H1 (cell line): Measurements from ENCODE around the gene GLIS2. TPM values are rescaled to one million over a fixed set of nuclear protein-coding genes. Genes with fewer than 3 reads are reported as not detected.

Experiments used
- CTCF ChIA-PET: fragments of 300-600 bp; sonication (Branson Sonifier 250); formaldehyde crosslinking; loops from one replicate; lab custom pipeline; 2021; ENCODE audit not compliant: partially characterized antibody; lab: Charles Lee
- POLR2A ChIA-PET: fragments of 300-600 bp; sonication (Branson Sonifier 250); formaldehyde crosslinking; loops from one replicate; lab custom pipeline; 2021; ENCODE audit warnings: inconsistent platforms; ENCODE audit not compliant: partially characterized antibody; lab: Charles Lee
- DNase-seq, 2 experiments: peaks; one replicate each; pipeline versions ENCODE4 v3.0.0 to v3.0.0-alpha.2; 2010 to 2022; ENCODE audit warnings: low spot score in 2 of 2, low read depth in 1 of 2, mixed read lengths in 1 of 2
- FAIRE-seq: peaks from 2 replicates; lab custom pipeline; 2011; peaks lifted over from hg19 to GRCh38; lab: Jason Lieb, UNC
- H2AFZ ChIP-seq: 2 replicates; pipeline ENCODE4 v1.8.1; 2012; ENCODE audit warnings: low read length, inconsistent platforms
- H2AK5ac ChIP-seq: 2 replicates; pipeline ENCODE4 v1.6.1; 2013; ENCODE audit warnings: low read depth, low read length
- H2BK120ac ChIP-seq: replicated peaks from 2 replicates; pipeline ENCODE3; 2013; ENCODE audit warnings: low read depth, low read length, inconsistent platforms
- H2BK12ac ChIP-seq: 2 replicates; pipeline ENCODE4 v1.6.1; 2013; ENCODE audit warnings: low read depth, low read length
- H2BK15ac ChIP-seq: 2 replicates; pipeline ENCODE4 v1.6.1; 2013; ENCODE audit warnings: low read length
- H2BK20ac ChIP-seq: 2 replicates; pipeline ENCODE4 v1.6.1; 2013; ENCODE audit warnings: low read length
- H2BK5ac ChIP-seq: 2 replicates; pipeline ENCODE4 v1.6.1; 2013; ENCODE audit warnings: low read depth, low read length
- H3K14ac ChIP-seq: 2 replicates; pipeline ENCODE4 v1.6.1; 2013; ENCODE audit warnings: inconsistent platforms; ENCODE audit not compliant: insufficient read length
- H3K18ac ChIP-seq: 2 replicates; pipeline ENCODE4 v1.6.1; 2013; ENCODE audit warnings: low read length; ENCODE audit errors: extremely low read depth
- H3K23ac ChIP-seq: 2 replicates; pipeline ENCODE4 v1.6.1; 2013; ENCODE audit warnings: inconsistent platforms; ENCODE audit not compliant: insufficient read length
- H3K23me2 ChIP-seq: 2 replicates; pipeline ENCODE4 v1.6.1; 2013; ENCODE audit warnings: low read depth, low read length
- H3K27ac ChIP-seq: 2 replicates; pipeline ENCODE4 v1.6.1; 2011; ENCODE audit warnings: low read depth, low read length, inconsistent platforms
- H3K27me3 ChIP-seq, 4 experiments: replicated peaks in 1 of 4; 1 replicate in 1 of 4; 2 replicates in 3 of 4; pipeline versions ENCODE4 v1.6.1 to v1.8.1; 2011 to 2013; ENCODE audit warnings: low read length in 3 of 4, mild to moderate bottlenecking in 3 of 4, inconsistent platforms in 2 of 4, mixed read lengths in 2 of 4, moderate library complexity in 1 of 4; ENCODE audit not compliant: control insufficient read depth in 3 of 4, insufficient read depth in 3 of 4; ENCODE audit errors: extremely low read depth in 1 of 4
- H3K36me3 ChIP-seq, 4 experiments: 2 replicates each; pipeline versions ENCODE4 v1.6.1 to v1.8.1; 2011 to 2013; ENCODE audit warnings: mild to moderate bottlenecking in 4 of 4, low read length in 3 of 4, moderate library complexity in 2 of 4, control low read depth in 1 of 4, inconsistent platforms in 1 of 4; ENCODE audit not compliant: insufficient read depth in 4 of 4, control insufficient read depth in 2 of 4
- H3K4ac ChIP-seq: replicated peaks from 2 replicates; pipeline ENCODE3; 2013; ENCODE audit warnings: low read length, low read depth, mixed read lengths, inconsistent platforms; ENCODE audit not compliant: insufficient read length
- H3K4me1 ChIP-seq, 4 experiments: replicated peaks in 1 of 4; 1 replicate in 1 of 4; 2 replicates in 3 of 4; pipeline versions ENCODE4 v1.6.1 to v1.8.1; 2011 to 2013; ENCODE audit warnings: low read length in 3 of 4, inconsistent platforms in 2 of 4, mixed read lengths in 1 of 4; ENCODE audit not compliant: insufficient read depth in 4 of 4, control insufficient read depth in 3 of 4
- H3K4me2 ChIP-seq, 2 experiments: 2 replicates each; pipeline versions ENCODE4 v1.6.1 to v1.8.1; 2011 to 2013; ENCODE audit warnings: low read depth in 2 of 2, low read length in 2 of 2, control low read depth in 1 of 2, inconsistent platforms in 1 of 2, mild to moderate bottlenecking in 1 of 2; ENCODE audit not compliant: insufficient read depth in 1 of 2
- H3K4me3 ChIP-seq, 4 experiments: fragments of 200-600, 300-600 bp in 1 of 4; sonication (generic), shearing (Covaris generic), sonication (Bioruptor Twin) in 1 of 4; 2 replicates each; pipeline versions ENCODE4 v1.5.1 to v1.8.1; 2011 to 2016; ENCODE audit warnings: low read length in 4 of 4, low read depth in 3 of 4, control low read depth in 2 of 4, inconsistent platforms in 2 of 4, mild to moderate bottlenecking in 2 of 4, mixed read lengths in 1 of 4, moderate library complexity in 1 of 4; ENCODE audit not compliant: insufficient read depth in 2 of 4; ENCODE audit errors: extremely low read depth in 1 of 4
- H3K56ac ChIP-seq: replicated peaks from 2 replicates; pipeline ENCODE3; 2013; ENCODE audit warnings: low read depth, mild to moderate bottlenecking, mixed read lengths, low read length, inconsistent platforms; ENCODE audit not compliant: insufficient read length
- H3K79me1 ChIP-seq: 2 replicates; pipeline ENCODE4 v1.6.1; 2013; ENCODE audit warnings: low read depth, low read length, control low read depth
- H3K79me2 ChIP-seq, 2 experiments: 2 replicates each; pipeline versions ENCODE4 v1.6.1 to v1.8.1; 2012 to 2013; ENCODE audit warnings: low read length in 2 of 2, mild to moderate bottlenecking in 2 of 2, inconsistent platforms in 1 of 2; ENCODE audit not compliant: insufficient read depth in 2 of 2, control insufficient read depth in 1 of 2
- H3K9ac ChIP-seq, 4 experiments: replicated peaks in 1 of 4; 1 replicate in 1 of 4; 2 replicates in 3 of 4; pipeline versions ENCODE4 v1.6.1 to v1.8.1; 2011 to 2013; ENCODE audit warnings: low read depth in 3 of 4, low read length in 3 of 4, control low read depth in 2 of 4, mild to moderate bottlenecking in 2 of 4, moderate library complexity in 2 of 4, inconsistent platforms in 1 of 4; ENCODE audit errors: extremely low read depth in 1 of 4
- H3K9me3 ChIP-seq, 2 experiments: 2 replicates each; pipeline versions ENCODE4 v1.6.1 to v1.8.1; 2012 to 2013; ENCODE audit warnings: mild to moderate bottlenecking in 2 of 2, moderate library complexity in 2 of 2, control low read depth in 1 of 2, inconsistent platforms in 1 of 2, low read depth in 1 of 2, low read length in 1 of 2, mixed read lengths in 1 of 2; ENCODE audit not compliant: insufficient read depth in 2 of 2
- H4K20me1 ChIP-seq, 2 experiments: replicated peaks in 1 of 2; 2 replicates each; pipeline versions ENCODE3 to v1.8.1; 2011 to 2013; ENCODE audit warnings: inconsistent platforms in 2 of 2, low read length in 2 of 2, mild to moderate bottlenecking in 1 of 2; ENCODE audit not compliant: insufficient read depth in 2 of 2, control insufficient read depth in 1 of 2
- H4K5ac ChIP-seq: 2 replicates; pipeline ENCODE4 v1.6.1; 2013; ENCODE audit warnings: low read length, low read depth, mixed read lengths, inconsistent platforms; ENCODE audit not compliant: insufficient read length
- H4K8ac ChIP-seq: 2 replicates; pipeline ENCODE4 v1.8.0; 2013; ENCODE audit warnings: mild to moderate bottlenecking, moderate library complexity, low read length, inconsistent platforms; ENCODE audit not compliant: insufficient read depth; ENCODE audit errors: extremely low read depth
- H4K91ac ChIP-seq: replicated peaks from 2 replicates; pipeline ENCODE3; 2013; ENCODE audit warnings: low read length, mixed read lengths, inconsistent platforms; ENCODE audit not compliant: insufficient read length
- ASH2L ChIP-seq: fragments of 200-600, 300-600 bp; sonication (generic); IDR thresholded peaks from one replicate; pipeline ENCODE4 v1.7.1; 2017; ENCODE audit warnings: low read length
- ATF3 ChIP-seq: IDR thresholded peaks from 2 replicates; pipeline ENCODE4 v1.6.1; 2011; ENCODE audit warnings: low read depth, mild to moderate bottlenecking, low read length; ENCODE audit not compliant: insufficient read depth
- BACH1 ChIP-seq: IDR thresholded peaks from 2 replicates; pipeline ENCODE4 v1.6.1; 2012; ENCODE audit warnings: low read length, improper control_type of control experiment
- CBX5 ChIP-seq: fragments of 300-800, 300-1000 bp; sonication (generic); IDR thresholded peaks from 2 replicates; pipeline ENCODE4 v1.7.1; 2016; ENCODE audit warnings: antibody characterized with exemption, low read length, low read depth
- EGR1 ChIP-seq: IDR thresholded peaks from 2 replicates; pipeline ENCODE4 v1.6.1; 2011; ENCODE audit warnings: low read depth, low read length, borderline replicate concordance
- EP300 ChIP-seq, 2 experiments: IDR thresholded peaks; 1 replicate in 1 of 2; 2 replicates in 1 of 2; pipeline ENCODE4 v1.6.1; 2011 to 2012; ENCODE audit warnings: low read depth in 2 of 2, low read length in 2 of 2, mild to moderate bottlenecking in 2 of 2, borderline replicate concordance in 1 of 2, inconsistent platforms in 1 of 2, moderate library complexity in 1 of 2
- GTF2F1 ChIP-seq: IDR thresholded peaks from 2 replicates; pipeline ENCODE4 v1.6.1; 2012; ENCODE audit warnings: low read depth, low read length, improper control_type of control experiment, borderline replicate concordance
- JUN ChIP-seq: IDR thresholded peaks from 2 replicates; pipeline ENCODE4 v1.6.1; 2011; ENCODE audit warnings: low read depth, mild to moderate bottlenecking, improper control_type of control experiment, low read length
- JUND ChIP-seq: IDR thresholded peaks from 2 replicates; pipeline ENCODE4 v1.6.1; 2011; ENCODE audit warnings: mild to moderate bottlenecking, improper control_type of control experiment, low read length
- KDM5A ChIP-seq: fragments of 200-600 bp; IDR thresholded peaks from 2 replicates; pipeline ENCODE4 v1.7.1; 2012; ENCODE audit warnings: mild to moderate bottlenecking, low read length, inconsistent platforms, mixed read lengths
- NRF1 ChIP-seq: IDR thresholded peaks from 2 replicates; pipeline ENCODE4 v1.6.1; 2011; ENCODE audit warnings: mild to moderate bottlenecking, low read depth, low read length, improper control_type of control experiment
- RBBP5 ChIP-seq: IDR thresholded peaks from 2 replicates; pipeline ENCODE4 v1.7.1; 2012; ENCODE audit warnings: low read depth, mild to moderate bottlenecking, inconsistent platforms, low read length, moderate library complexity, borderline replicate concordance
- WGBS, 2 experiments: shearing (Covaris generic) in 1 of 2; methylation state at CpG; one replicate each; pipeline versions ENCODE4 v1.1.6 to v1.1.7; 2013 to 2015; ENCODE audit warnings: low lambda C conversion rate in 2 of 2, mixed read lengths in 2 of 2, inconsistent platforms in 1 of 2, low coverage in 1 of 2, missing lambda C conversion rate in 1 of 2; ENCODE audit not compliant: insufficient replicate concordance in 2 of 2, insufficient coverage in 1 of 2, insufficient read length in 1 of 2; ENCODE audit errors: extremely low coverage in 1 of 2, missing lambda C conversion rate in 1 of 2; 5-methylcytosine and 5-hydroxymethylcytosine counted together
- polyA plus RNA-seq, 7 experiments: library from polyadenylated mRNA; depleted of rRNA in 3 of 7; stranded (reverse) in 5 of 7; unstranded in 2 of 7; fragments of >200 nt in 5 of 7; fragments of 200-250 nt in 2 of 7; gene quantifications; 1 replicate in 5 of 7; 2 replicates in 1 of 7; 4 replicates in 1 of 7; pipeline versions ENCODE4 v1.2.1 to v1.2.3, GENCODE V29; 2011 to 2013; ENCODE audit warnings: missing spikeins in 2 of 7, mixed read lengths in 2 of 7
- total RNA-seq: library from RNA; stranded (reverse); fragmentation: NEBNext Ultra II Directional; extraction: Animal tissue kit (Norgen Biotek cat#: 25700); gene quantifications from 2 replicates; pipeline ENCODE4 v1.2.1, GENCODE V29; 2021

GLIS2 gene
- total and polyA plus RNA-seq, 2 of the 8 experiments (the other 6 are each of a cell fraction or from before 2014, with no cell fraction given): 4.3 to 17.4 TPM

DNA sequence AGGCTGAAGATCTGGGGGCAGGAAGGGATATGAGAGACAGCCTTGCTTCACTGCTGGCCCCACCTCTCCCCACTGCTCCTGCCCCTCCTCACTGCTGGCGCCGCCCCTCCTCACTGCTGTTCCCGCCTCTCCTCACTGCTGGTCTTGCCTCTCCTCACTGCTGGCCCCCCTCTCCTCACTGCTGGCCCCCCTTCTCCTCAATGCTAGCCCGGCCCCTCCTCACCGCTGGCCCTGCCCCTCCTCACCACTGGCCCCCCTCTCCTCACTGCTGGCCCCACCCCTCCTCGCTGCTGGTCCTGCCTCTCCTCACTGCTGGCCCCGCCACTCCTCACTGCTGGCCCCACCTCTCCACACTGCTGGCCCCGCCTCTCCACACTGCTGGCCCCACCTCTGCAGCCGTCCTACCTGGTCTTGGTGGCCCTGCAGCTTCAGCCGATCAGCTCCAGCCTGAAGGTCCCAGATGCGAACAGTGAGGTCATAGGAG lies 44.7 kb downstream of the GLIS2 start:
- H3K18ac ChIP-seq: no peak overlapping the region
- H4K91ac ChIP-seq: no peak overlapping the region
- H3K23me2 ChIP-seq: peaks cover 2% of the 10 kb centered on the region; the same call in 1 of the 2 replicates
- 95% methylated on average over 4 of the region's 11 CpGs; no CpG with 5 or more reads in 1 of the 2 experiments for WGBS, 2 experiments
- no peak overlapping the region for H3K4me2 ChIP-seq
- CTCF ChIA-PET: interaction anchor here (0.9 to 14.0 kb wide), 11 partner anchors 11 to 51 kb away, joined by 3 to 425 read pairs (median 22); no protein-coding TSS in a partner anchor
- H3K4me3 ChIP-seq: no peak overlapping the region
- peaks cover 0 to 3% of the 10 kb centered on the region in 2 experiments for H4K20me1 ChIP-seq
- H3K9ac ChIP-seq: no peak overlapping the region
- H3K79me2 ChIP-seq: no peaks in the 10 kb centered on the region
- H3K23ac ChIP-seq: no peak overlapping the region
- no peak overlapping the region for H2BK120ac ChIP-seq
- H2BK5ac ChIP-seq: no peak overlapping the region
- H2BK15ac ChIP-seq: 0 out of 2 replicates have a peak overlapping the region, but pooled peaks have one; percentile 83
- H4K8ac ChIP-seq: peak overlapping the region; percentile 25; the same call in 1 of the 2 replicates
- H3K27ac ChIP-seq: no peak overlapping the region
- H2BK12ac ChIP-seq: no peak overlapping the region
- no peaks in the 10 kb centered on the region for H3K27me3 ChIP-seq
- H2BK20ac ChIP-seq: no peak overlapping the region
- H3K4me1 ChIP-seq: peaks cover 0 to 3% (median 1%) of the 10 kb centered on the region in 4 experiments; a peak in 3 of 7 replicates
- no peak overlapping the region for H3K14ac ChIP-seq
- POLR2A ChIA-PET: interaction anchor here (0.6 to 2.3 kb wide), 6 partner anchors 9 to 360 kb away, joined by 3 to 14 read pairs (median 3); no protein-coding TSS in a partner anchor
- no peak overlapping the region for H3K4ac ChIP-seq
- H3K36me3 ChIP-seq: no peaks in the 10 kb centered on the region
- no peak for FAIRE-seq
- H3K56ac ChIP-seq: no peak overlapping the region
- H2AFZ ChIP-seq: no peak overlapping the region
- H2AK5ac ChIP-seq: 0 out of 2 replicates have a peak overlapping the region, but pooled peaks have one; percentile 53
- H4K5ac ChIP-seq: no peak overlapping the region
- no peaks in the 10 kb centered on the region for H3K9me3 ChIP-seq
- no peaks in the 10 kb centered on the region for H3K79me1 ChIP-seq
- DNase-seq: no peak
- no peak for TF ChIP-seq RBBP5
- TF ChIP-seq BACH1: no peak
- TF ChIP-seq EP300 (IDR thresholded peaks at IDR 0.05; ENCODE audit: borderline replicate concordance in 1 of 2, low read depth in 2 of 2, low read length in 2 of 2): no peak
- no peak for TF ChIP-seq EGR1
- TF ChIP-seq JUND: no peak
- TF ChIP-seq ASH2L: no peak
- no peak for TF ChIP-seq GTF2F1
- no peak for TF ChIP-seq JUN
- TF ChIP-seq CBX5: no peak
- TF ChIP-seq NRF1: no peak
- no peak for TF ChIP-seq KDM5A
- no peak for TF ChIP-seq ATF3
